Measurements from ENCODE around the gene SLC8A3. TPM values are rescaled to one million over a fixed set of nuclear protein-coding genes. Genes with fewer than 3 reads are reported as not detected.

The SLC8A3 gene
- total and polyA plus RNA-seq, 9 donors: 0.04 to 0.53 (median 0.10) TPM; not detected in 3

DNA sequence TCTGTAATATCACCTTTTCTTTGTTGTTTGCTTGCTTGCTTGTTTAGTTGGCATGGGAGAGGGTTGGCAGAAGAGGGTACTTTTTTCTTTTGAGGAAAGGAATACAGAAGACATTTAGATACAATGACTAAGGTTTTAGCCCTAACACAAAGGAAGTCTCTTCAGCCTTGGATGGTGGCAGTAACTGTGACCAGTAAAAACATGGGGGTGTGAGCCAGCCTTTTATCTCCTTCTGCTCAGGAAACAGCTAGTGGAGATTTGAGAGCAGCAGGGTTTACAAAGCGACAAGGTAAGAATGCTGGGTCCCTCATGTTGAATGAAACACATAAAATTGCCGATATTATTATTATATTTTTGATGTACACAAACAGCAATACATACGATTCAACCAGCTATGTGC lies 40.4 kb downstream of the SLC8A3 start:
- Histone ChIP-seq H3K4me1 (ENCODE audit: insufficient read depth) (no peaks in the 10 kb centered on the region), H3K27me3 (no peaks in the 10 kb centered on the region), H3K4me3 (no peak overlapping the region), H3K36me3 (no peaks in the 10 kb centered on the region), H3K9me3 (no peaks in the 10 kb centered on the region), H3K27ac (no peak overlapping the region)
- DNase-seq: no peak
- 67 to 77% (median 68%) methylated on average over 3 of the region's 3 CpGs for WGBS, 3 donors
- TF ChIP-seq CTCF (IDR thresholded peaks at IDR 0.05): no peak
- no peak for TF ChIP-seq POLR2A (IDR thresholded peaks at IDR 0.05)
- no peak for TF ChIP-seq EP300 (IDR thresholded peaks at IDR 0.05)
- intact Hi-C loops (cut with DNase I): no loop called here

DNA sequence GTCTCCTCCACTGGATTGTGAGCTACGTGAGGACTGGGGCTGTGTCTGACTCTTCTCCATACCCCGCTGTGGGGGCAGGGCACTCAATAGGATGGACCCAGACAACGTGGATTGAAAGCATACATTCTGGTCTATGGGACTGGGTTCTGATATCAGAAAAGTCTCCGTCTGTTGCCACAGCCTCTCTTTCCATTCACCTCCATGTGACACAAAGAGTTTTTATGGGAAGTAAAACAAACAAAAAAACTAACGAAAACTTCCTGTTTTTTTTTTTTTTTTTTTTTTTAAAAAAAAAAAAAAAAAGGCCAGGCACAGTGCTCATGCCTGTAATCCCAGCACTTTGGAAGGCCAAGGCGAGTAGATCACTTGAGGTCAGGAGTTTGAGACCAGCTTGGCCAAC lies 44.7 kb downstream of the SLC8A3 start:
- Histone ChIP-seq H3K4me1 (ENCODE audit: insufficient read depth) (no peaks in the 10 kb centered on the region), H3K4me3 (no peak overlapping the region), H3K36me3 (no peaks in the 10 kb centered on the region), H3K27me3 (no peaks in the 10 kb centered on the region), H3K9me3 (no peaks in the 10 kb centered on the region), H3K27ac (no peak overlapping the region)
- no peak for DNase-seq
- no peak for TF ChIP-seq CTCF (IDR thresholded peaks at IDR 0.05)
- intact Hi-C loops (cut with DNase I): no loop called here
- 60 to 68% (median 67%) methylated on average over 6 of the region's 6 CpGs for WGBS, 3 donors

DNA sequence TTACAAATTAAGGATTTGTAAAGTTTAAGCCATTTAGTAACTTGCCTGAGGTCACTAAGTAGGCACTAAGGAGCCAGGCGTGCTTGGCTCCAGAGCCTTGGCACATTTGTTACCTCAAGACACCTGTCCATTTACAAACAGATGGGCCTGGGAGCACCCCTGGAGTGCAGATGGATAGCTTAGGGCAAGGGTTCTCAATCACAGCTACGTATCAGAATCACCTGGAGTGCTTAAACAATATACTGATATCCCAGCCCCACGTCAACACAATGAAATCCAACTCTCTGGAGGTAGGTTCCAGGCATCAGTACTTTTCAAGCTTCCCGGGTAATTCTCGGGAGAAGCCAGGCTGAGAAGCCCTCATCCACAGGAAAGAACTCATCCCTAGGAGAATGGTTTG lies 45.4 kb downstream of the SLC8A3 start:
- intact Hi-C loops (cut with DNase I): no loop called here
- 74 to 91% (median 75%) methylated on average over 5 of the region's 5 CpGs for WGBS, 3 donors
- TF ChIP-seq POLR2A (IDR thresholded peaks at IDR 0.05): no peak
- no peak for TF ChIP-seq CTCF (IDR thresholded peaks at IDR 0.05)
- TF ChIP-seq EP300 (IDR thresholded peaks at IDR 0.05): no peak
- no peaks in the 10 kb centered on the region for H3K9me3 ChIP-seq
- no peaks in the 10 kb centered on the region for H3K27me3 ChIP-seq
- DNase-seq: no peak
- no peak overlapping the region for H3K4me3 ChIP-seq
- no peaks in the 10 kb centered on the region for H3K36me3 ChIP-seq
- no peak overlapping the region for H3K27ac ChIP-seq
- no peaks in the 10 kb centered on the region for H3K4me1 ChIP-seq (ENCODE audit: insufficient read depth)

DNA sequence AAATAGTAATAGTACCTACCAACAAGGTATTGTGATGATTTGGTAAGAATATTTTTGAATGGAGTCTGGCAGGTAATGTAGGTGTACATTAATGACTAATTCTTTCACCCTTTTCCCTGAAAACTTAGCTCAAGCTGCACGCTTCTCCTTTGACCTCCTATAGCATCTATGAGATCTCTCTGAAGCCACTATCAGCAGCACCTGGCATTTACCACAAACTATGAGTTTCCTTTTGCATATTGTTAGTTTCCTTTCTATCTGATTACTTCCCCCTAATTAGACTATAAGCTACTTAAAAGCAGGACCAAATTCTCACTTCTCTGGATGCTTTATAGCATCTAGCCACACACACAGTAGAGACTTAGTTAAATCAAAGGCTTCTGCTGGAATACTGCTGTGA lies 48.1 kb downstream of the SLC8A3 start:
- Histone ChIP-seq H3K9me3 (no peaks in the 10 kb centered on the region), H3K4me3 (no peak overlapping the region), H3K36me3 (no peaks in the 10 kb centered on the region), H3K27ac (no peak overlapping the region), H3K27me3 (no peaks in the 10 kb centered on the region), H3K4me1 (ENCODE audit: insufficient read depth) (no peaks in the 10 kb centered on the region)
- TF ChIP-seq POLR2A (IDR thresholded peaks at IDR 0.05): no peak
- TF ChIP-seq EP300 (IDR thresholded peaks at IDR 0.05): no peak
- TF ChIP-seq CTCF (IDR thresholded peaks at IDR 0.05): no peak
- intact Hi-C loops (cut with DNase I): no loop called here
- 48 to 87% (median 62%) methylated on average over 1 of the region's 1 CpG for WGBS, 3 donors
- no peak for DNase-seq

- no peaks in the 10 kb centered on the region for H3K4me1 ChIP-seq (ENCODE audit: insufficient read depth)
- H3K27ac ChIP-seq: no peak overlapping the region
- TF ChIP-seq EP300 (IDR thresholded peaks at IDR 0.05) (no peak), POLR2A (IDR thresholded peaks at IDR 0.05) (no peak), CTCF (IDR thresholded peaks at IDR 0.05) (no peak)
- intact Hi-C loops (cut with DNase I): no loop called here
- no peaks in the 10 kb centered on the region for H3K36me3 ChIP-seq
- no peaks in the 10 kb centered on the region for H3K27me3 ChIP-seq
- 77 to 78% (median 78%) methylated on average over 5 of the region's 5 CpGs for WGBS, 3 donors
- DNase-seq: no peak
- H3K9me3 ChIP-seq: no peaks in the 10 kb centered on the region
- H3K4me3 ChIP-seq: no peak overlapping the region
Observed at GRCh38 chr14:70139384-70139783, 49.4 kb downstream of the SLC8A3 start.
